ENCODE data around the gene AGAP1. TPM values are rescaled to one million over a fixed set of nuclear protein-coding genes. Genes with fewer than 3 reads are reported as not detected.

Gene AGAP1
- total RNA-seq, 1 donor from 2014 or later: 33.7 TPM

GRCh38 chr2:236082061-236082460 is 588.2 kb downstream of the AGAP1 start:
- no peak for DNase-seq (ENCODE audit: low read depth)
- H3K36me3 ChIP-seq (ENCODE audit: control insufficient read depth, insufficient read depth, low read length): no peaks in the 10 kb centered on the region
- no peaks in the 10 kb centered on the region for H3K27me3 ChIP-seq (ENCODE audit: control insufficient read depth, insufficient read depth, low read length)
- no peak overlapping the region for H3K4me3 ChIP-seq (ENCODE audit: low read depth, low read length)
- TF ChIP-seq CTCF (IDR thresholded peaks at IDR 0.05; ENCODE audit: insufficient read depth, low read length, poor library complexity, severe bottlenecking): no peak

- DNase-seq (ENCODE audit: low read depth): no peak
- no peaks in the 10 kb centered on the region for H3K27me3 ChIP-seq (ENCODE audit: control insufficient read depth, insufficient read depth, low read length)
- H3K36me3 ChIP-seq (ENCODE audit: control insufficient read depth, insufficient read depth, low read length): no peaks in the 10 kb centered on the region
- no peak for TF ChIP-seq CTCF (IDR thresholded peaks at IDR 0.05; ENCODE audit: insufficient read depth, low read length, poor library complexity, severe bottlenecking)
- no peak overlapping the region for H3K4me3 ChIP-seq (ENCODE audit: low read depth, low read length)
Measured at GRCh38 chr2:236083934-236084333, 590.1 kb downstream of the AGAP1 start.

GRCh38 chr2:236085211-236085610 is 591.4 kb downstream of the AGAP1 start:
- TF ChIP-seq CTCF (IDR thresholded peaks at IDR 0.05; ENCODE audit: insufficient read depth, low read length, poor library complexity, severe bottlenecking): no peak
- no peak for DNase-seq (ENCODE audit: low read depth)
- H3K4me3 ChIP-seq (ENCODE audit: low read depth, low read length): no peak overlapping the region
- no peaks in the 10 kb centered on the region for H3K27me3 ChIP-seq (ENCODE audit: control insufficient read depth, insufficient read depth, low read length)
- no peaks in the 10 kb centered on the region for H3K36me3 ChIP-seq (ENCODE audit: control insufficient read depth, insufficient read depth, low read length)

- Histone ChIP-seq H3K27me3 (ENCODE audit: control insufficient read depth, insufficient read depth, low read length) (no peaks in the 10 kb centered on the region), H3K36me3 (ENCODE audit: control insufficient read depth, insufficient read depth, low read length) (no peaks in the 10 kb centered on the region), H3K4me3 (ENCODE audit: low read depth, low read length) (no peak overlapping the region)
- DNase-seq (ENCODE audit: low read depth): no peak
- no peak for TF ChIP-seq CTCF (IDR thresholded peaks at IDR 0.05; ENCODE audit: insufficient read depth, low read length, poor library complexity, severe bottlenecking)
Measured at GRCh38 chr2:236085647-236086046, 591.8 kb downstream of the AGAP1 start.

GRCh38 chr2:236086403-236086970 is 592.6 kb downstream of the AGAP1 start:
- Histone ChIP-seq H3K4me3 (ENCODE audit: low read depth, low read length) (no peak overlapping the region), H3K36me3 (ENCODE audit: control insufficient read depth, insufficient read depth, low read length) (no peaks in the 10 kb centered on the region), H3K27me3 (ENCODE audit: control insufficient read depth, insufficient read depth, low read length) (no peaks in the 10 kb centered on the region)
- no peak for DNase-seq (ENCODE audit: low read depth)
- no peak for TF ChIP-seq CTCF (IDR thresholded peaks at IDR 0.05; ENCODE audit: insufficient read depth, low read length, poor library complexity, severe bottlenecking)

GRCh38 chr2:236086971-236087465 is 593.2 kb downstream of the AGAP1 start:
- Histone ChIP-seq H3K27me3 (ENCODE audit: control insufficient read depth, insufficient read depth, low read length) (no peaks in the 10 kb centered on the region), H3K36me3 (ENCODE audit: control insufficient read depth, insufficient read depth, low read length) (no peaks in the 10 kb centered on the region), H3K4me3 (ENCODE audit: low read depth, low read length) (no peak overlapping the region)
- no peak for DNase-seq (ENCODE audit: low read depth)
- TF ChIP-seq CTCF (IDR thresholded peaks at IDR 0.05; ENCODE audit: insufficient read depth, low read length, poor library complexity, severe bottlenecking): no peak
